ENCODE measurements around the gene TNS3. TPM values are rescaled to one million over a fixed set of nuclear protein-coding genes. Genes with fewer than 3 reads are reported as not detected.

The TNS3 gene
- total and polyA plus RNA-seq, 2 of the 13 experiments (the other 11 are each of a cell fraction or from before 2014, with no cell fraction given): 52.9 to 55.7 TPM

GRCh38 chr7:47622946-47623640 lies 41.2 kb upstream of the TNS3 start (continued):
- TF ChIP-seq TRAFD1 (CRISPR knock-in tag; IDR thresholded peaks at IDR 0.05; ENCODE audit: borderline replicate concordance) (0 out of 2 replicates have a peak, but pooled peaks have one; percentile 31), ZNF7 (CRISPR knock-in tag; IDR thresholded peaks at IDR 0.05) (no peak; the same call in 1 of the 2 replicates), ZNF687 (CRISPR knock-in tag; IDR thresholded peaks at IDR 0.05) (peak; percentile 35), PCBP1 (IDR thresholded peaks at IDR 0.05; ENCODE audit: borderline replicate concordance, low read depth, low read length) (no peak), RNF2 (conservative IDR thresholded peaks at IDR 0.05; ENCODE audit: low read depth) (peak; percentile 58; the same call in 1 of the 2 replicates), ZNF792 (CRISPR knock-in tag; IDR thresholded peaks at IDR 0.05) (peak; percentile 55; the same call in 1 of the 2 replicates), ZNF563 (CRISPR knock-in tag; IDR thresholded peaks at IDR 0.05) (no peak), EZH2 (conservative IDR thresholded peaks at IDR 0.05; ENCODE audit: low read depth, low read length) (no peak), HMGA1 (CRISPR knock-in tag; conservative IDR thresholded peaks at IDR 0.05) (no peak), ZBTB1 (CRISPR knock-in tag; IDR thresholded peaks at IDR 0.05; ENCODE audit: borderline replicate concordance) (no peak), ZNF800 (CRISPR knock-in tag; IDR thresholded peaks at IDR 0.05) (peak; percentile 65; the same call in 1 of the 2 replicates), CC2D1A (CRISPR knock-in tag; IDR thresholded peaks at IDR 0.05) (no peak), PAXIP1 (CRISPR knock-in tag; conservative IDR thresholded peaks at IDR 0.05) (peak; percentile 80), CENPT (CRISPR knock-in tag; IDR thresholded peaks at IDR 0.05; ENCODE audit: low read depth) (no peak), PHF8 (CRISPR knock-in tag; IDR thresholded peaks at IDR 0.05) (peak; percentile 53), KMT2A (CRISPR knock-in tag; IDR thresholded peaks at IDR 0.05) (peak; percentile 51; the same call in 1 of the 2 replicates), U2AF1 (optimal IDR thresholded peaks at IDR 0.05; ENCODE audit: low read depth, low read length) (no peak)

Measured in HepG2 (cell line).